IPS DF 6.9 (cell line): Measurements from ENCODE around the gene TESK2.

Experiments used
- DNase-seq: peaks from one replicate; pipeline ENCODE4 v3.0.0-alpha.2; 2013; ENCODE audit warnings: low read depth, low spot score
- H3K27ac ChIP-seq: one replicate; pipeline ENCODE4 v1.5.1; 2013; ENCODE audit warnings: low read length, control low read depth
- H3K27me3 ChIP-seq: 2 replicates; pipeline ENCODE4 v1.6.1; 2013; ENCODE audit warnings: mild to moderate bottlenecking, low read length; ENCODE audit not compliant: control insufficient read depth, insufficient read depth
- H3K36me3 ChIP-seq: 2 replicates; pipeline ENCODE4 v1.6.1; 2013; ENCODE audit warnings: low read length; ENCODE audit not compliant: control insufficient read depth, insufficient read depth
- H3K4me1 ChIP-seq: 2 replicates; pipeline ENCODE4 v1.6.1; 2013; ENCODE audit warnings: low read length; ENCODE audit not compliant: control insufficient read depth, insufficient read depth
- H3K4me3 ChIP-seq: 2 replicates; pipeline ENCODE4 v1.5.1; 2013; ENCODE audit warnings: mild to moderate bottlenecking, low read length
- H3K9me3 ChIP-seq: 2 replicates; pipeline ENCODE4 v1.6.1; 2013; ENCODE audit warnings: low read length, inconsistent platforms; ENCODE audit not compliant: control insufficient read depth, insufficient read depth
- WGBS: extraction: QIAGEN DNeasy Blood & Tissue Kit; methylation state at CpG from one replicate; pipeline ENCODE4 v1.1.7; 2013; ENCODE audit warnings: mixed read lengths, missing lambda C conversion rate; ENCODE audit not compliant: insufficient read length, insufficient coverage; 5-methylcytosine and 5-hydroxymethylcytosine counted together

TESK2 gene

DNA sequence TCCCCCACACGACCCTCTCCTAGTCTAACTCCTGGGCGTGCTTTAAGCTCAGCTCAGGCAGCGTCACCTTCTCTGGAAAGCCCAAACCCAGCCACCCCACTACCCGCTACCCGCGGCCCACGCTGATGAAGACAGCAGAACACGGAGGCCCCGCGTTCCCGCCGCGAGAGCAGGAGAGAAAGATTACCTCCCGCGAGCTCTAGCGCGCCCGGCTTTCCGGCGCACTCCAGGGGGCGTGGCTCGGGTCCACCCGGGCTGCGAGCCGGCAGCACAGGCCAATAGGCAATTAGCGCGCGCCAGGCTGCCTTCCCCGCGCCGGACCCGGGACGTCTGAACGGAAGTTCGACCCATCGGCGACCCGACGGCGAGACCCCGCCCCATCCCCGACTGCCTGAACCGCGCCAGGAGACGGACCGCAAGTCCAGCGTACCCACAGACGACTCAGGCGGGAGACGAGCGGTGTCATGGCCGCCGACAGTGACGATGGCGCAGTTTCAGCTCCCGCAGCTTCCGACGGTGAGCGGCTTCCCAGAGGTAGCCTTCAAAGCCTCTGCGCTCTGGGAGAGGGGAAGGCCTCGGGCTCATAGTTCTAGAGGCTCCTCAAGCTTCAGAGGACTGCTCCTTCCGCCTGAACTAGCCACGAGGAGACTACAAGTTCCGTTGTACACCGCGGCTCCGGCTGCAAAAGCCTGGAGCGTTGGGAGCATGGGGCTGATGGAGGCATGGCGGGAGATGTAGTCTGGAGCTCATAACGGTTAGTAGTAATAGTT lies 151.0 kb downstream of the TESK2 start, which contains the start of the genes MUTYH and TOE1:
TSS of gene MUTYH (minus strand) at position 652 of the 770 bp plus-strand sequence. CDS start 5,935 bp downstream, outside the sequence.
TSS of gene TOE1 (plus strand) at position 382 of the 770 bp plus-strand sequence. CDS start at position 465, 83 bp downstream.
- Histone ChIP-seq H3K4me3 (peak within 1 kb of the TSS; percentile 47), H3K4me1 (0 out of 2 replicates have a peak, but pooled peaks cover 3% of the 10 kb centered on the region)
- WGBS: no CpG with 5 or more reads among the region's 70 CpGs

DNA sequence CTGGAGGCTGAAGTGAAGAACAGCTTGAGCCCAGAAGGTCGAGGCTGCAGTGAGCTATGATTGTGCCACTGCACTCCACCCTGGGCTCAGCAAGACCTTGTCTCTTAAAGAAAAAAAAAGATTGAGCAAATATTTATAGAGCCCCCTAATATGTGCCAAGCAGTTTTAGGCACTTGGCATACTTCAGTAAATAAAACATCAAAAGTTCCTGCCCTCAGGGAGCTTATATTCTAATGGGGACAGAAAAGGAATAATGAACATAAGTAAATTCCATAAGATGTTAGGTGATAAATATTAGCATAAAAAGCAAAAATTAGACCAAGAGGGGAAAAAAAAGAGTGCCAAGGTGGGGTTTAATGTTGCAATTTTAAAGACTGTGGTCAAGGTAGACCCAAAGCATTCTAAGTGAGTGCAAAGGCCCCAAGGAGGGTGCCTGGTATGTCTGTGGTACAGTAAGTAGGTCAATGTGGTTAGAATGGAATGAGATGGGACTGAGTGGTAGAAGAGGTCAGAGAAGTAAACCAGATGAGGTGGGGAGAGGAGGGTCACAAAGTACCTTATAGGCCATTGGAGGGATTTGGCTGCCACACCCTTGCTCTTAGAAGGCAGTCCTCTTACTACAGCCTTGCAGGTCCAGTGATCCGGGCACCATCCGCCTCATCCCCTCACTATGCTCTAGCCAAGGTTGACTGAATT lies 153.2 kb downstream of the TESK2 start:
- no peaks in the 10 kb centered on the region for H3K27me3 ChIP-seq
- no peaks in the 10 kb centered on the region for H3K9me3 ChIP-seq
- H3K36me3 ChIP-seq: peaks cover 19% of the 10 kb centered on the region; the same call in 1 of the 2 replicates
- no peak overlapping the region for H3K4me3 ChIP-seq
- DNase-seq: no peak
- 0 out of 2 replicates have a peak, but pooled peaks cover 3% of the 10 kb centered on the region for H3K4me1 ChIP-seq
- no CpG with 5 or more reads among the region's 3 CpGs for WGBS
- no peak overlapping the region for H3K27ac ChIP-seq

More for the DNA sequence above, 151.0 kb downstream of the TESK2 start, which contains the start of the genes MUTYH and TOE1:
- Histone ChIP-seq H3K9me3 (no peaks in the 10 kb centered on the region), H3K27me3 (no peaks in the 10 kb centered on the region), H3K36me3 (peaks cover 26% of the 10 kb centered on the region), H3K27ac (no peak within 1 kb of the TSS)
- DNase-seq: peak; percentile 87

GRCh38 chr1:45335855-45336324 lies 155.1 kb downstream of the TESK2 start:
- no peak overlapping the region for H3K4me3 ChIP-seq
- WGBS: no CpG with 5 or more reads among the region's 4 CpGs
- H3K4me1 ChIP-seq: 0 out of 2 replicates have a peak, but pooled peaks cover under 1% of the 10 kb centered on the region
- no peak for DNase-seq
- no peaks in the 10 kb centered on the region for H3K9me3 ChIP-seq
- H3K27me3 ChIP-seq: no peaks in the 10 kb centered on the region
- no peak overlapping the region for H3K27ac ChIP-seq
- peaks cover 25% of the 10 kb centered on the region for H3K36me3 ChIP-seq

- WGBS: no CpG with 5 or more reads among the region's 9 CpGs
- Histone ChIP-seq H3K27me3 (no peaks in the 10 kb centered on the region), H3K27ac (no peak overlapping the region), H3K4me3 (no peak overlapping the region), H3K4me1 (no peaks in the 10 kb centered on the region), H3K36me3 (peaks cover 25% of the 10 kb centered on the region), H3K9me3 (no peaks in the 10 kb centered on the region)
- no peak for DNase-seq
These were observed 156.4 kb downstream of the TESK2 start for GRCh38 chr1:45334308-45335245.

GRCh38 chr1:45332346-45332720 lies 158.6 kb downstream of the TESK2 start:
- Histone ChIP-seq H3K4me1 (peaks cover 5% of the 10 kb centered on the region; the same call in 1 of the 2 replicates), H3K27ac (no peak overlapping the region), H3K27me3 (no peaks in the 10 kb centered on the region), H3K9me3 (no peaks in the 10 kb centered on the region), H3K36me3 (peaks cover 26% of the 10 kb centered on the region), H3K4me3 (no peak overlapping the region)
- WGBS: no CpG with 5 or more reads among the region's 10 CpGs
- DNase-seq: no peak

- H3K9me3 ChIP-seq: no peaks in the 10 kb centered on the region
- no peak overlapping the region for H3K27ac ChIP-seq
- peaks cover 28% of the 10 kb centered on the region for H3K36me3 ChIP-seq
- WGBS: no CpG with 5 or more reads among the region's 18 CpGs
- DNase-seq: no peak
- H3K4me3 ChIP-seq: no peak overlapping the region
- peaks cover 8% of the 10 kb centered on the region; the same call in 1 of the 2 replicates for H3K4me1 ChIP-seq
- H3K27me3 ChIP-seq: no peaks in the 10 kb centered on the region
These were observed 159.3 kb downstream of the TESK2 start for GRCh38 chr1:45331436-45332345.

DNA sequence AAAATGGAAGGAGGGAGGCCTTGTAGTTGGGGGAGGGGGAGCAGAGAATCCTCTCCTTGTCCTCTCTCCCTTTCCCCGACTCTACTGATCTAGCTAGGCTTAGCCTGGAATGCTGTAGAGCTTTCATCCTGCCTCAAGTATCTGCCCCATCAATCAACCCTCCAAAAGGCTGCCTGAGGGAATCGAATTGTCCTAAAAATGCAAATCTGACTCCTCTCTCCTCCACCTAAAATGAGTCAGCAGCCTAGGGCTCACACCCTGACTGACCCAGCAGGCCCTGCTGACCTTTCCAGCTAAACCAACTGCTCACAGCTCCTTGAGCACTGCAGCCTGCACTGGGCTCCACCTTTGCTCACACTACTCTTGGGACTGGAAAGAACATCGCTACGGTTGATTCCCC lies 161.5 kb downstream of the TESK2 start:
- Histone ChIP-seq H3K9me3 (no peaks in the 10 kb centered on the region), H3K4me1 (peaks cover 9% of the 10 kb centered on the region; the same call in 1 of the 2 replicates), H3K36me3 (peaks cover 28% of the 10 kb centered on the region), H3K27me3 (no peaks in the 10 kb centered on the region), H3K27ac (no peak overlapping the region), H3K4me3 (no peak overlapping the region)
- WGBS: no CpG with 5 or more reads among the region's 4 CpGs
- no peak for DNase-seq

DNA sequence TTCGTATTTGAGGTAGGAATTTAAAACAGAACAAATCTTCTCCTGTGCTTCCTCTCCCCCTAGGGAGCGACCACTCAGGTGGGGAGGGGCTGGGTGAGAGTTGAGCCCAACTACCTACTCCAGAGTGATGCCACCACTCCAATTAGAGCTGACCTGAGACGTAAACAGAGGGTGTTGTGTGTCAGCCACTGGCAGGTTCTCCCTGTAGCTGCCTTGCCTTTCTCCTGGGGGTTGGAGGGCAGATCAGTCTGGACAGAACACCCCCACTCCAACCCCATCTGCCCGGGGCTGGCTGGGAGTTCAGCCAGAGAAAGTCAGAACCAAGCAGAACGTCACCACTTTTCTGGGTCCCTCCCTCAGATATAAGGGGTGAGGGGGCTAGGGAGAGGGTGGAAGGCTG lies 162.3 kb downstream of the TESK2 start:
- Histone ChIP-seq H3K36me3 (peaks cover 22% of the 10 kb centered on the region), H3K27me3 (no peaks in the 10 kb centered on the region), H3K4me1 (peaks cover 9% of the 10 kb centered on the region; the same call in 1 of the 2 replicates), H3K9me3 (no peaks in the 10 kb centered on the region), H3K4me3 (no peak overlapping the region), H3K27ac (no peak overlapping the region)
- no peak for DNase-seq
- WGBS: no CpG with 5 or more reads among the region's 5 CpGs
